HCT116 (cell line): Measurements from ENCODE around the gene CHURC1. TPM values are rescaled to one million over a fixed set of nuclear protein-coding genes. Genes with fewer than 3 reads are reported as not detected.

Experiments used
- ATAC-seq: fragments of 200-7000 bp; cut with Tn5 transposase; 2 replicates; pipeline ENCODE4 v1.9.1; 2020; ENCODE audit warnings: mild to moderate bottlenecking, moderate library complexity
- BruUV-seq: library from RNA; stranded (reverse); fragments of 400-500 nt; replicated peaks from 2 replicates; lab custom pipeline; 2021; lab: Mats Ljungman, UMichigan
- CTCF ChIA-PET: fragments of 300-600 bp; sonication (Branson Sonifier 250); formaldehyde crosslinking; loops from one replicate; lab custom pipeline; 2021; ENCODE audit warnings: antibody characterized with exemption; lab: Charles Lee
- POLR2A ChIA-PET: fragments of 300-600, 350-600 bp; sonication (Branson Sonifier 250); formaldehyde crosslinking; loops from one replicate; lab custom pipeline; 2021; ENCODE audit warnings: antibody characterized with exemption; lab: Charles Lee
- RAD21 ChIA-PET, 2 experiments: fragments of 300-600 bp; sonication (Branson Sonifier 250); formaldehyde crosslinking; loops; one replicate each; lab custom pipeline; 2023; ENCODE audit warnings: low total read pairs in 2 of 2; ENCODE audit not compliant: uncharacterized antibody in 2 of 2, unreplicated experiment in 2 of 2, low non-redundant PET in 1 of 2; lab: Charles Lee
- DNase-seq: peaks from one replicate; pipeline ENCODE4 v3.0.0-alpha.2; 2010; ENCODE audit warnings: low read depth, low spot score
- H2AFZ ChIP-seq: fragments of 200-600 bp; shearing (Covaris generic), sonication (generic); 2 replicates; pipeline ENCODE4 v1.6.1; 2017; ENCODE audit warnings: low read depth, mixed run types, mixed read lengths, antibody characterized with exemption, low read length; ENCODE audit not compliant: poor library complexity, severe bottlenecking
- H3K27ac ChIP-seq: 2 replicates; pipeline ENCODE4 v1.5.1; 2012; ENCODE audit warnings: low read depth, low read length
- H3K27me3 ChIP-seq: fragments of 200-600 bp; sonication (generic); 2 replicates; pipeline ENCODE4 v1.6.1; 2016; ENCODE audit warnings: mixed run types, low read length, mixed read lengths; ENCODE audit not compliant: insufficient read depth
- H3K36me3 ChIP-seq, 2 experiments: fragments of 200-500 bp in 1 of 2; fragments of 200-600 bp in 1 of 2; sonication (Bioruptor generic) in 1 of 2; sonication (generic) in 1 of 2; 2 replicates each; pipeline versions ENCODE4 v1.5.1 to v1.6.1; 2014 to 2016; ENCODE audit warnings: low read length in 2 of 2, inconsistent platforms in 1 of 2, mixed read lengths in 1 of 2, mixed run types in 1 of 2; ENCODE audit not compliant: insufficient read depth in 2 of 2, control insufficient read depth in 1 of 2
- H3K4me1 ChIP-seq, 2 experiments: fragments of 200-600 bp in 1 of 2; sonication (generic) in 1 of 2; 2 replicates each; pipeline versions ENCODE4 v1.5.1 to v1.6.1; 2012 to 2017; ENCODE audit warnings: low read length in 2 of 2, inconsistent platforms in 1 of 2, mild to moderate bottlenecking in 1 of 2, mixed read lengths in 1 of 2, mixed run types in 1 of 2, moderate library complexity in 1 of 2; ENCODE audit not compliant: insufficient read depth in 2 of 2, control insufficient read depth in 1 of 2
- H3K4me2 ChIP-seq: fragments of 200-600 bp; sonication (generic); 2 replicates; pipeline ENCODE4 v1.6.1; 2017; ENCODE audit warnings: mixed run types, low read length, mixed read lengths
- H3K4me3 ChIP-seq, 2 experiments: fragments of 200-600 bp in 1 of 2; sonication (generic) in 1 of 2; replicated peaks in 1 of 2; 2 replicates each; pipeline ENCODE4 v1.5.1; 2011 to 2016; ENCODE audit warnings: low read length in 2 of 2, control low read depth in 1 of 2, low read depth in 1 of 2, mild to moderate bottlenecking in 1 of 2, mixed read lengths in 1 of 2, mixed run types in 1 of 2
- H3K79me2 ChIP-seq: fragments of 200-600 bp; sonication (generic); 2 replicates; pipeline ENCODE4 v1.6.1; 2017; ENCODE audit warnings: mild to moderate bottlenecking, mixed run types, low read length, moderate library complexity, mixed read lengths; ENCODE audit not compliant: insufficient read depth
- H3K9ac ChIP-seq: fragments of 200-600 bp; sonication (generic); 2 replicates; pipeline ENCODE4 v1.6.1; 2016; ENCODE audit warnings: low read length, mixed read lengths
- H3K9me2 ChIP-seq: fragments of 200-600 bp; sonication (generic), shearing (Covaris generic); 2 replicates; pipeline ENCODE4 v1.6.1; 2017; ENCODE audit warnings: mixed run types, mild to moderate bottlenecking, moderate library complexity; ENCODE audit not compliant: insufficient read depth
- H3K9me3 ChIP-seq, 2 experiments: fragments of 200-500 bp in 1 of 2; fragments of 200-600 bp in 1 of 2; sonication (Bioruptor generic) in 1 of 2; sonication (generic) in 1 of 2; 2 replicates each; pipeline ENCODE4 v1.6.1; 2014 to 2017; ENCODE audit warnings: low read length in 2 of 2, mixed read lengths in 2 of 2, inconsistent platforms in 1 of 2, low read depth in 1 of 2, mild to moderate bottlenecking in 1 of 2, mixed run types in 1 of 2, moderate library complexity in 1 of 2; ENCODE audit not compliant: control insufficient read depth in 1 of 2, insufficient read depth in 1 of 2
- H4K20me1 ChIP-seq: fragments of 200-600 bp; sonication (generic), shearing (Covaris generic); 2 replicates; pipeline ENCODE4 v1.6.1; 2017; ENCODE audit warnings: mixed run types, mild to moderate bottlenecking, moderate library complexity; ENCODE audit not compliant: insufficient read depth
- CEBPB ChIP-seq: IDR thresholded peaks from 2 replicates; pipeline ENCODE4 v1.6.1; 2012; ENCODE audit warnings: low read depth
- EGR1 ChIP-seq: IDR thresholded peaks from 2 replicates; pipeline ENCODE4 v1.6.1; 2012; ENCODE audit warnings: low read depth
- FOSL1 ChIP-seq: IDR thresholded peaks from 2 replicates; pipeline ENCODE4 v1.6.1; 2012; ENCODE audit warnings: low read depth
- POLR2AphosphoS5 ChIP-seq: IDR thresholded peaks from 2 replicates; pipeline ENCODE4 v1.6.1; 2011; ENCODE audit warnings: mild to moderate bottlenecking, low read depth, low read length, moderate library complexity
- ZNF274 ChIP-seq: fragments of 200-500 bp; sonication (Bioruptor generic); IDR thresholded peaks from 2 replicates; pipeline ENCODE4 v1.6.1; 2014; ENCODE audit warnings: mild to moderate bottlenecking, low read depth, low read length, inconsistent platforms
- intact Hi-C: fragments of 100-400 bp; cut with micrococcal nuclease; formaldehyde crosslinking; loops from 2 replicates; pipeline ENCODE4 v1.10.0; 2022
- total RNA-seq: library from RNA; stranded (reverse); gene quantifications from one replicate; pipeline ENCODE4 v1.2.1, GENCODE V29; 2021; ENCODE audit not compliant: unreplicated experiment
- TF ChIP-seq, protein P1 (sequence below): IDR thresholded peaks from 2 replicates; pipeline ENCODE4 v1.6.1; 2012

The CHURC1 gene
- total RNA-seq, 1 experiment from 2014 or later, result 47.5 TPM

DNA sequence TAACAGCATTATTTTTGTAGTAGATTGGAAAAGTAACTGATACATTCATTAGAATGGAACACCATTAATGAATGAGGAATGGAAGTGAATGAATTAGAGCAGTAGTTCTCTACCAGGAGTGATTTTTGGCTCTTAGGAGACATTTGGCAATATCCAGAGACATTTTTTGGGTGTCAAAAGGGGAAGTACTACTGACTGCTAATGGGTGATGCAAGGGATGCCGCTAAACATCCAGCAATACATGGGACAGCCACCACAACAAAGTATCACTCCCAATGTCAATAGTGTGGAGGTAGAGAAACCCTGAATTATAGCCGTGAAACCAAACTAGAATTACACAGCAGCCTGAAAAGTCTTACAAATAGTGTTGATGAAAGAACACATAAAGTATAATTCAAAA lies 1.5 kb downstream of the CHURC1 start:
- no peak for ATAC-seq
- Histone ChIP-seq H4K20me1 (no peaks in the 10 kb centered on the region), H3K4me1 (peaks cover 8 to 16% of the 10 kb centered on the region in 2 experiments; a peak in 3 of 4 replicates), H3K27me3 (no peaks in the 10 kb centered on the region), H3K4me3 (peak overlapping the region in 1 of 2 experiments; percentile 81; a peak in 1 of 4 replicates), H2AFZ (no peak overlapping the region), H3K79me2 (peaks cover 64% of the 10 kb centered on the region), H3K9me2 (no peaks in the 10 kb centered on the region), H3K9ac (no peak overlapping the region), H3K4me2 (peak overlapping the region; percentile 96), H3K9me3 (no peaks in the 10 kb centered on the region), H3K27ac (no peak overlapping the region), H3K36me3 (no peaks in the 10 kb centered on the region)
- no peak for DNase-seq
- no peak for TF ChIP-seq ZNF274
- no peak for TF ChIP-seq CEBPB
- no peak for TF ChIP-seq FOSL1
- TF ChIP-seq EGR1, result no peak
- TF ChIP-seq, protein P1, sequence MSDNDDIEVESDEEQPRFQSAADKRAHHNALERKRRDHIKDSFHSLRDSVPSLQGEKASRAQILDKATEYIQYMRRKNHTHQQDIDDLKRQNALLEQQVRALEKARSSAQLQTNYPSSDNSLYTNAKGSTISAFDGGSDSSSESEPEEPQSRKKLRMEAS, result no peak
- POLR2A ChIA-PET, result interaction anchor here (1.6 kb wide), 1 partner anchor 8 kb away, joined by 5 read pairs; no protein-coding TSS in a partner anchor
- RAD21 ChIA-PET, result no interaction called here
- CTCF ChIA-PET, result no interaction called here
- intact Hi-C loops, result no loop called here
- BruUV-seq, result no TSS peak

DNA sequence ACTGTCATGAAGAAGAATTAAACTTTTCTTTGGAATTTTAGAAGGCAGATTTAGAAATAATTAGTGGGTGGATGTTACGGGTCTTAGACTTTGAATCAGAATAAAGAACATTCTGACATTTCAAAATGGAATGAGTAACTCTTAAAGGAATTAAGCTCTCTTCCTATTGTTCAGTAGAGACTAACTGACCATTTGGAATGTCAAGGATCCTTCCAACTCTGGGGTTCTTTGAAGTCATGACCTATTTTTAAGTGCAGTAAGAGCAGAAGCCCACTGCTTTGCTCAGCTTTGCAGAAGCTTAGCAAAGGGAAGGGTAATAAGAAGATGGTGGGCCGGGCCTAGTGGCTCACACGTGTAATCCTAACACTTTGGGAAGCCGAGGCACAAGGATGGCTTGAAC lies 4.0 kb downstream of the CHURC1 start:
- intact Hi-C loops, result no loop called here
- BruUV-seq, result no TSS peak
- CTCF ChIA-PET, result no interaction called here

More for the DNA sequence above, 4.0 kb downstream of the CHURC1 start:
- Histone ChIP-seq H3K36me3 (no peaks in the 10 kb centered on the region), H2AFZ (no peak overlapping the region), H3K4me2 (no peak overlapping the region), H3K79me2 (peaks cover 86% of the 10 kb centered on the region), H3K27ac (no peak overlapping the region), H3K9ac (no peak overlapping the region)
- ATAC-seq, result no peak
- TF ChIP-seq POLR2AphosphoS5, result no peak
- TF ChIP-seq, all 23 proteins: peak for 0
- RAD21 ChIA-PET, result no interaction called here
- Histone ChIP-seq H3K4me3 (no peak overlapping the region), H3K9me3 (no peaks in the 10 kb centered on the region), H3K27me3 (no peaks in the 10 kb centered on the region), H3K9me2 (no peaks in the 10 kb centered on the region), H3K4me1 (peaks cover 8 to 16% of the 10 kb centered on the region in 2 experiments; a peak in 3 of 4 replicates), H4K20me1 (no peaks in the 10 kb centered on the region)
- POLR2A ChIA-PET, result no interaction called here
- DNase-seq, result no peak
